Measurements from ENCODE around the gene TBC1D14.
"Not testable (repeated sequence)": the region's sequence is repeated elsewhere in the genome, so short reads cannot be mapped to it uniquely, and the experiment has no call there.

GRCh38 chr4:7079909-7080308 is 170.3 kb downstream of the TBC1D14 start:
- not testable (repeated sequence) for TF ChIP-seq CTCF (IDR thresholded peaks at IDR 0.05 in 2 of 3, conservative IDR thresholded peaks at IDR 0.05 in 1 of 3; ENCODE audit: control insufficient read depth in 2 of 3, extremely low read depth in 1 of 3, insufficient read depth in 1 of 3, low read depth in 3 of 3, low read length in 3 of 3); TAF1 (IDR thresholded peaks at IDR 0.05; ENCODE audit: borderline replicate concordance, low read depth, low read length); JUND (IDR thresholded peaks at IDR 0.05; ENCODE audit: low read depth, low read length); HDAC6 (IDR thresholded peaks at IDR 0.05; ENCODE audit: unreplicated experiment); POLR2A (IDR thresholded peaks at IDR 0.05; ENCODE audit: low read depth, low read length); CREM (IDR thresholded peaks at IDR 0.05; ENCODE audit: low read depth); NFIC (IDR thresholded peaks at IDR 0.05; ENCODE audit: low read depth, low read length); BRCA1 (IDR thresholded peaks at IDR 0.05; ENCODE audit: low read depth, low read length); EP300 (IDR thresholded peaks at IDR 0.05; ENCODE audit: borderline replicate concordance in 1 of 2, control insufficient read depth in 1 of 2, low read depth in 2 of 2, low read length in 2 of 2)
